Right cardiac atrium (tissue), 5 donors: ENCODE measurements around the gene DHRS13. TPM values are rescaled to one million over a fixed set of nuclear protein-coding genes. Genes with fewer than 3 reads are reported as not detected.
A peak's percentile ranks its signal among the peaks of the same experiment; 100 is the strongest.
"Not testable (repeated sequence)": the region's sequence is repeated elsewhere in the genome, so short reads cannot be mapped to it uniquely, and the experiment has no call there.

Experiments
- ATAC-seq, 2 donors: fragments of 200-7000 bp; cut with Tn5 transposase; one replicate each; pipeline versions ENCODE4 v1.8.0 to v1.9.1; 2020; ENCODE audit warnings: moderate library complexity in 2 of 2, mild to moderate bottlenecking in 1 of 2
- DNase-seq, 3 donors: peaks; one replicate each; pipeline ENCODE4 v3.0.0-alpha.2; 2020
- H3K27ac ChIP-seq: one replicate; pipeline ENCODE4 v1.5.1; 2013; ENCODE audit warnings: mild to moderate bottlenecking, low read length, control low read depth, moderate library complexity
- H3K27me3 ChIP-seq: one replicate; pipeline ENCODE4 v1.6.1; 2013; ENCODE audit not compliant: control insufficient read depth, insufficient read depth
- H3K4me1 ChIP-seq: one replicate; pipeline ENCODE4 v1.6.1; 2013; ENCODE audit warnings: low read length; ENCODE audit not compliant: control insufficient read depth, insufficient read depth
- H3K4me3 ChIP-seq: one replicate; pipeline ENCODE4 v1.5.1; 2013; ENCODE audit warnings: low read length, control low read depth
- H3K9me3 ChIP-seq: one replicate; pipeline ENCODE4 v1.6.1; 2013; ENCODE audit warnings: low read length; ENCODE audit not compliant: control insufficient read depth
- WGBS: extraction: QIAGEN DNeasy Blood & Tissue Kit; methylation state at CpG from one replicate; pipeline ENCODE4 v1.1.7; 2013; 5-methylcytosine and 5-hydroxymethylcytosine counted together
- intact Hi-C, 4 donors: fragments of 100-400 bp; cut with DNase I; formaldehyde crosslinking; loops; one replicate each; pipeline versions ENCODE4 v1.11.0 to v1.14.0; 2022 to 2023
- polyA plus RNA-seq: library from polyadenylated mRNA; stranded (reverse); fragments of 200-250 nt; gene quantifications from one replicate; pipeline ENCODE4 v1.2.3, GENCODE V29; 2013
- total RNA-seq, 4 donors: library from RNA; stranded (reverse); fragmentation: NEBNext Ultra II Directional; extraction: Animal tissue kit (Norgen Biotek cat#: 25700); gene quantifications; one replicate each; pipeline ENCODE4 v1.2.1, GENCODE V29; 2021
- donor health status: healthy with polysubstance abuse.
- donor health status: DM: no; HTN: yes; CAD: no.
- donor health status: DM: no; HTN: no; CAD: no.
- donor health status: DM: no; HTN: yes; CAD: no; lungs with severe emphysema.
- donor health status: DM: yes; HTN: yes; CAD: no.

The DHRS13 gene
- total and polyA plus RNA-seq, 5 donors = 2.1 to 3.3 (median 2.3) TPM

GRCh38 chr17:28893248-28894183 is 9.4 kb downstream of the DHRS13 start:
- H3K4me1 ChIP-seq = peaks cover 12% of the 10 kb centered on the region
- H3K27me3 ChIP-seq, DNase-seq, H3K4me3 ChIP-seq, ATAC-seq, H3K9me3 ChIP-seq: not testable (repeated sequence)
- intact Hi-C loops = loop anchor here in 1 of 4 donors (10.0 kb wide), 1 partner anchor 129 kb away; no protein-coding TSS in a partner anchor
- WGBS = 81% methylated on average over 16 of the region's 16 CpGs
- H3K27ac ChIP-seq = peak overlapping the region; percentile 67

- 89% methylated on average over 4 of the region's 4 CpGs for WGBS
- intact Hi-C loops = loop anchor here in 1 of 4 donors (10.0 kb wide), 1 partner anchor 127 kb away; no protein-coding TSS in a partner anchor
- Histone ChIP-seq H3K27me3 (no peaks in the 10 kb centered on the region), H3K4me3 (no peak overlapping the region), H3K9me3 (no peaks in the 10 kb centered on the region), H3K27ac (no peak overlapping the region), H3K4me1 (peaks cover 12% of the 10 kb centered on the region)
- no peak for DNase-seq
- no peak for ATAC-seq
These were observed 10.9 kb downstream of the DHRS13 start for GRCh38 chr17:28892024-28892423.

DNA sequence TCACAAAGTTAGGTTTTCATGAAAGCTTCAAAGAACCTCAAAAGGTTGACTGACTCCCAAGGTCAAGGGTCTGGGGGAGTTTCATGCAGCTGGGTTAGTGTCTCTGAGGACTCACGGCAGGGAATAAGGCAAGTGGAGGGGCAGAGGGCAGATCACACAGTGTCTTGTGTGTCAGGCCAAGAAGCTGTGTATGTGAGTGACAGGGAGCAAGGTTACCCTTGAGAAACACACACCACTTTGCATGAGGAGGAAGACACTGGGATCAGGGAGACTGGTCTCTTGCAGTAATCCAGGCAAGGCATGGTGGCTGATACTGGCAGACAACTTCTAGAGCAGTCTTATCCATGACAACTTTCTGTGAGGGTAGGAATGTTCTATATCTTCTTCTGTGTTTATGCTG is 11.7 kb downstream of the DHRS13 start:
- WGBS = 78% methylated on average over 1 of the region's 1 CpG
- DNase-seq (no peak), ATAC-seq (no peak)
- Histone ChIP-seq H3K4me1 (peaks cover 12% of the 10 kb centered on the region), H3K27me3 (no peaks in the 10 kb centered on the region), H3K27ac (no peak overlapping the region), H3K4me3 (no peak overlapping the region), H3K9me3 (no peaks in the 10 kb centered on the region)
- intact Hi-C loops = loop anchor here in 1 of 4 donors (10.0 kb wide), 1 partner anchor 126 kb away; no protein-coding TSS in a partner anchor

DNA sequence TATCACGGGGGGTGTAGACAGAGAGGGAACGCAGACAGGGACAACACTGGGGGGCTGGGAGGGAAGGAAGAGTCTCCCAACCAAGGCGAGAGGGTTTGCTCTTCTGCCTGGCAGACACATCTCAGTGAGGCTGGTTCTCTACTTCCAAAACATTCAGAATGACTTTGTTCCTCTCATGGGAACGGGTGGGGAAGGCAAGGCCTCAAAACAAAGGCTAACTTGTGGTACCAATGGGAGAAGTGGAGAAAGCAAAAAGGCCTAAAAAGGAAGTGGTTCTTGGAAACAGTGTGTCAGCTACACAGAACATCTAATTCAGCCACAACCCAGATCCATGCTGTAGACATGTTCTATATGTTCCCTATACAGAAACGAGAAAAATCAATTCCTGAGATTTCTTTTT is 12.9 kb downstream of the DHRS13 start:
- Histone ChIP-seq H3K27me3 (no peaks in the 10 kb centered on the region), H3K4me1 (peaks cover 12% of the 10 kb centered on the region), H3K4me3 (no peak overlapping the region), H3K27ac (no peak overlapping the region), H3K9me3 (no peaks in the 10 kb centered on the region)
- WGBS = 68% methylated on average over 5 of the region's 5 CpGs
- intact Hi-C loops = loop anchor here in 1 of 4 donors (10.0 kb wide), 1 partner anchor 125 kb away; no protein-coding TSS in a partner anchor
- no peak for DNase-seq
- ATAC-seq = peak in 1 of 2 donors; percentile 21

DNA sequence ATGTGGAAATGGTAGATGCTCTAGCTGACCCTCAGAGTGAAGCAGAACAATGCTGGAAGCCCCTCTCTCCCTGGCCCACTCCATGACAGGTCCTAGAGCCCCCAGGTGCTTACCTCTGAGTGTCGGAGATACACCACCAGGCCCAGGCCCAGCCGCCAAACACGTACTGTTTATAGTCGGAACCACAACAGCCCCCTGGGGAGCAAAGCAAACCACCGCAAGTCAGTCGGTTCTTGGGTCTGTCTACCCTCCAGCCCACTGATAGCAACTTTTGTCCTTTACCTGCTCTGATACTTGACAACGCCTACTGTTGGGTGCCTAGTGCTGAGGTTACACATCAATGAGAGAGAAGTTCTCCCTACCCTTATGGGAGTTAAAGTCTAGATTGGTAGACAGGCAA is 14.0 kb downstream of the DHRS13 start:
- no peak for ATAC-seq
- Histone ChIP-seq H3K4me3 (no peak overlapping the region), H3K9me3 (no peaks in the 10 kb centered on the region), H3K27ac (no peak overlapping the region), H3K27me3 (no peaks in the 10 kb centered on the region), H3K4me1 (peaks cover 12% of the 10 kb centered on the region)
- 90% methylated on average over 7 of the region's 7 CpGs for WGBS
- intact Hi-C loops = no loop called here
- DNase-seq = no peak

DNA sequence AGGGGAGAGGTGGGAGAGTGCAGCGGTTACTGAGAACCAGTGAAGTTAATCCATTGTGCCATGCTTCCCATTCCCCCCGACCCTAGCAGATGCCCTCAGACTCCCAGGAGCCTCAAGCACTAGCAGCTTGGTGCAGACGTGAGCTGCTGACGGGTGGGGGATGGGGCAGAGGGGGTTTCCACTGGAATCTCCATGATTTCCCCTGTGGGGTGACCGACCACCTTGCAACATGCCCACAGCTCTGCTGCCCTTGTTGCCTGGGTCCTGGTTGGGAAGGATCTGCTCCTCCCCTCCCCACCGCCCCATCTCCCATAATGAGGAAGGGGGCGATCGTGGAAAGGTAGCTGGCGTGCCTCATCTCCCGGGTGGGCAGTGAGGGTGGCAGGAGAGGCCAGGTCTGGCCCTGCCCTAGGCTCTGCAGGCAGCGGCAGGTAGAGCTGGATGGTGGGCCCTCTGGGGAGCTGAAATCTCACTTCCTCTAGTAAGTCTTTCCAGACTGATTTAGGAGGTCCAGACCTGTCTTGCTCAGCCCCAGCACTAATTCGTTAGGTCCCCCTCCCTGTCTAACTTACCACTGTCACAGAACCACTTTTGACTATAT is 14.9 kb downstream of the DHRS13 start:
- Histone ChIP-seq H3K27me3 (no peaks in the 10 kb centered on the region), H3K4me3 (no peak overlapping the region), H3K27ac (no peak overlapping the region), H3K9me3 (no peaks in the 10 kb centered on the region), H3K4me1 (peaks cover 9% of the 10 kb centered on the region)
- 84% methylated on average over 12 of the region's 12 CpGs for WGBS
- intact Hi-C loops = no loop called here
- DNase-seq (no peak), ATAC-seq (no peak)

- H3K27me3 ChIP-seq = no peaks in the 10 kb centered on the region
- no peak overlapping the region for H3K4me3 ChIP-seq
- ATAC-seq (no peak), DNase-seq (no peak)
- H3K4me1 ChIP-seq = no peaks in the 10 kb centered on the region
- intact Hi-C loops = no loop called here
- WGBS = 82% methylated on average over 10 of the region's 10 CpGs
- H3K27ac ChIP-seq = no peak overlapping the region
- H3K9me3 ChIP-seq = no peaks in the 10 kb centered on the region
These were observed 16.9 kb downstream of the DHRS13 start for GRCh38 chr17:28885951-28886350.

- DNase-seq = no peak
- no peak overlapping the region for H3K27ac ChIP-seq
- H3K4me1 ChIP-seq = no peaks in the 10 kb centered on the region
- H3K27me3 ChIP-seq = no peaks in the 10 kb centered on the region
- WGBS = 86% methylated on average over 4 of the region's 4 CpGs
- intact Hi-C loops = no loop called here
- no peaks in the 10 kb centered on the region for H3K9me3 ChIP-seq
- ATAC-seq = peak in 1 of 2 donors; percentile 4
- H3K4me3 ChIP-seq = no peak overlapping the region
These were observed 17.5 kb downstream of the DHRS13 start for GRCh38 chr17:28885363-28885762.

DNA sequence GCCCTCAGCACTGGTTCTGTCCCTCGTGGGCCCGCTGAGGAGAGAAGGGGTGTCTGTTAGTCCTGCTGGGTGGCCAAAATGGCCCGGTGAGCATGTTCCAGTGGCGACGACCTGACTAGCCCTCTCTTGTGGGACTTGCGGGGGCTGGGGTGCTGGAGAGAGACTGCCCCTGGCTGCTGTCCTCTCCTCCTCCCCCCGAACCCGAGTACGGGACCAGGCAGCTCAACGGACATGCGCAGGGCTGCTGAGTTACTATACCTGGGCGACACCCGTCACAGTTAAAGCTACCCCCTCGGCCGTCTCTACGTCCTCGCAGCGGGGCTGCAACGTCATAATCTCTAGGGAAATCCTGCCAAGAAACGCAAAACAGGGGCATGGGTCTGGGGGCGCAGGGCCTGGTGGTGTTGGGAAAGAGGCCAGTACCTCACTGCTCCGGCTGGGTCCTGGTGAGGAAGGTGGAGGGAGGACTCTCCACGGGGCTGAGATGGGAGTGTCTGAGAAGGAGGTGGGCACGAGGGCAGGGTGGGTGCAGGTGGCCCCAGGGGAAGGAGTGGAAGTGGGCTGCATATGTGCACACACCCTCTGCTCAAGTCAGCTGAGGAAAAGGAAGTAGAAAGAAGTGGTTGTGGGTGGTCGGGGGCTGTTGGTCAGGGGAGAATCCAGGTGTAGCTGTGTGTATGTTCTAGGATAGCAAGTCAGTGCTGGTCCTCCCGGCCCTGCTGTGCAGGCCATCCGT is 18.7 kb downstream of the DHRS13 start:
- no peak for ATAC-seq
- H3K4me1 ChIP-seq = no peaks in the 10 kb centered on the region
- no peak overlapping the region for H3K27ac ChIP-seq
- H3K9me3 ChIP-seq = no peaks in the 10 kb centered on the region
- 90% methylated on average over 27 of the region's 27 CpGs for WGBS
- intact Hi-C loops = no loop called here
- H3K4me3 ChIP-seq = no peak overlapping the region
- DNase-seq = no peak
- H3K27me3 ChIP-seq = no peaks in the 10 kb centered on the region

- 92% methylated on average over 18 of the region's 18 CpGs for WGBS
- Histone ChIP-seq H3K27ac (no peak overlapping the region), H3K9me3 (no peaks in the 10 kb centered on the region), H3K27me3 (no peaks in the 10 kb centered on the region), H3K4me3 (no peak overlapping the region), H3K4me1 (no peaks in the 10 kb centered on the region)
- intact Hi-C loops = no loop called here
- ATAC-seq (no peak), DNase-seq (no peak)
These were observed 20.6 kb downstream of the DHRS13 start for GRCh38 chr17:28882154-28882895.
